Fibroblast of mammary gland (primary cell): ENCODE measurements around the gene MAPK14.

Experiments
- DNase-seq: peaks from one replicate; pipeline ENCODE4 v3.0.0-alpha.2; 2010; ENCODE audit warnings: low read depth
- H3K4me3 ChIP-seq: 2 replicates; pipeline ENCODE4 v1.5.1; 2011; ENCODE audit warnings: low read depth, mild to moderate bottlenecking, low read length, moderate library complexity; ENCODE audit not compliant: control insufficient read depth
- CTCF ChIP-seq: conservative IDR thresholded peaks from 2 replicates; pipeline ENCODE4 v1.5.1; 2011; ENCODE audit warnings: low read depth, low read length, inconsistent platforms; ENCODE audit not compliant: control insufficient read depth, insufficient read depth

The MAPK14 gene

GRCh38 chr6:36095497-36096391 is 68.1 kb downstream of the MAPK14 start:
- no peak for TF ChIP-seq CTCF
- DNase-seq = no peak
- no peak overlapping the region for H3K4me3 ChIP-seq

GRCh38 chr6:36098253-36098919 is 70.8 kb downstream of the MAPK14 start:
- no peak overlapping the region for H3K4me3 ChIP-seq
- DNase-seq = no peak
- TF ChIP-seq CTCF = no peak

GRCh38 chr6:36098920-36099647 is 71.5 kb downstream of the MAPK14 start:
- TF ChIP-seq CTCF = peak; percentile 6
- H3K4me3 ChIP-seq = no peak overlapping the region
- peak; percentile 49 for DNase-seq

- DNase-seq = no peak
- no peak for TF ChIP-seq CTCF
- H3K4me3 ChIP-seq = no peak overlapping the region
Observed at GRCh38 chr6:36099869-36100483, 72.4 kb downstream of the MAPK14 start.

- H3K4me3 ChIP-seq = no peak overlapping the region
- no peak for TF ChIP-seq CTCF
- no peak for DNase-seq
Observed at GRCh38 chr6:36101691-36102090, 74.1 kb downstream of the MAPK14 start.

GRCh38 chr6:36102853-36103252 is 75.2 kb downstream of the MAPK14 start:
- no peak for DNase-seq
- no peak overlapping the region for H3K4me3 ChIP-seq
- no peak for TF ChIP-seq CTCF
